HepG2 (cell line): Measurements from ENCODE around the gene MFAP2. TPM values are rescaled to one million over a fixed set of nuclear protein-coding genes. Genes with fewer than 3 reads are reported as not detected.

Experiments used
- ASH2L ChIP-seq: fragments of 300-600, 200-600 bp; sonication (generic); IDR thresholded peaks from 2 replicates; pipeline ENCODE4 v1.7.0; 2017; ENCODE audit warnings: low read depth, mild to moderate bottlenecking, moderate library complexity, mixed read lengths, low read length; ENCODE audit not compliant: insufficient read length
- ATF7-NPFF ChIP-seq: sonication (generic); formaldehyde crosslinking; IDR thresholded peaks from 2 replicates; pipeline ENCODE4 v1.8.1; 2023; ENCODE audit warnings: mild to moderate bottlenecking, low read depth, missing genetic modification reagents, moderate library complexity
- EZH2 ChIP-seq: conservative IDR thresholded peaks from 2 replicates; pipeline ENCODE4 v1.6.1; 2012; ENCODE audit warnings: mild to moderate bottlenecking, low read depth, low read length, moderate library complexity
- HNRNPLL ChIP-seq: fragments of 200-400 bp; formaldehyde crosslinking; IDR thresholded peaks from 2 replicates; pipeline ENCODE4 v1.6.1; 2017; ENCODE audit warnings: mild to moderate bottlenecking, low read depth, low read length; ENCODE audit not compliant: poor library complexity, severe bottlenecking
- KLF12 ChIP-seq: sonication (generic); formaldehyde crosslinking; IDR thresholded peaks from 2 replicates; pipeline ENCODE4 v1.4.0; 2020; ENCODE audit warnings: missing genetic modification reagents, borderline replicate concordance
- MAX ChIP-seq: IDR thresholded peaks from 2 replicates; pipeline ENCODE4 v1.6.1; 2012; ENCODE audit warnings: inconsistent platforms
- MEIS1 ChIP-seq: sonication (generic); formaldehyde crosslinking; IDR thresholded peaks from 2 replicates; pipeline ENCODE4 v1.9.0; 2021; ENCODE audit warnings: mild to moderate bottlenecking, missing genetic modification reagents, moderate library complexity, borderline replicate concordance
- PCBP2 ChIP-seq: fragments of 200-400 bp; formaldehyde crosslinking; optimal IDR thresholded peaks from 2 replicates; pipeline ENCODE3; 2018; ENCODE audit warnings: low read length, low read depth; ENCODE audit not compliant: poor library complexity, severe bottlenecking
- POGK ChIP-seq: sonication (generic); formaldehyde crosslinking; conservative IDR thresholded peaks from 2 replicates; pipeline ENCODE4 v1.8.0; 2022; ENCODE audit warnings: mild to moderate bottlenecking, moderate library complexity, missing genetic modification reagents
- SIX1 ChIP-seq: sonication (generic); formaldehyde crosslinking; IDR thresholded peaks from 2 replicates; pipeline ENCODE4 v1.4.0; 2020; ENCODE audit warnings: missing genetic modification reagents, borderline replicate concordance
- THAP8 ChIP-seq: sonication (generic); formaldehyde crosslinking; IDR thresholded peaks from 2 replicates; pipeline ENCODE4 v1.5.1; 2020; ENCODE audit warnings: missing genetic modification reagents, mild to moderate bottlenecking, borderline replicate concordance
- ZBTB1 ChIP-seq: sonication (generic); formaldehyde crosslinking; IDR thresholded peaks from 2 replicates; pipeline ENCODE4 v1.4.0; 2020; ENCODE audit warnings: missing genetic modification reagents, borderline replicate concordance
- ZBTB34 ChIP-seq: sonication (generic); formaldehyde crosslinking; IDR thresholded peaks from 2 replicates; pipeline ENCODE4 v1.8.0; 2022; ENCODE audit warnings: mild to moderate bottlenecking, missing genetic modification reagents
- ZEB1 ChIP-seq: IDR thresholded peaks from 2 replicates; pipeline ENCODE4 v1.6.1; 2012; ENCODE audit warnings: mild to moderate bottlenecking, low read depth, inconsistent platforms; ENCODE audit not compliant: insufficient replicate concordance
- ZNF235 ChIP-seq: sonication (generic); formaldehyde crosslinking; IDR thresholded peaks from 2 replicates; pipeline ENCODE4 v1.8.1; 2023; ENCODE audit warnings: mild to moderate bottlenecking, missing genetic modification reagents, borderline replicate concordance
- ZNF3 ChIP-seq: IDR thresholded peaks from 2 replicates; pipeline ENCODE4 v1.7.0; 2017; ENCODE audit warnings: inconsistent platforms
- ZNF331 ChIP-seq: sonication (generic); formaldehyde crosslinking; IDR thresholded peaks from 2 replicates; pipeline ENCODE4 v1.4.0; 2020; ENCODE audit warnings: missing genetic modification reagents
- ZNF343 ChIP-seq: sonication (generic); formaldehyde crosslinking; IDR thresholded peaks from 2 replicates; pipeline ENCODE4 v1.4.0; 2020; ENCODE audit warnings: mild to moderate bottlenecking, missing genetic modification reagents
- ZNF354B ChIP-seq: sonication (generic); formaldehyde crosslinking; IDR thresholded peaks from 2 replicates; pipeline ENCODE4 v1.8.0; 2022; ENCODE audit warnings: mild to moderate bottlenecking, missing genetic modification reagents
- ZNF468 ChIP-seq: sonication (generic); formaldehyde crosslinking; IDR thresholded peaks from 2 replicates; pipeline ENCODE4 v1.8.0; 2022; ENCODE audit warnings: mild to moderate bottlenecking, moderate library complexity, missing genetic modification reagents
- ZNF530 ChIP-seq: sonication (generic); formaldehyde crosslinking; IDR thresholded peaks from 2 replicates; pipeline ENCODE4 v1.5.0; 2020; ENCODE audit warnings: low read depth, mild to moderate bottlenecking, missing genetic modification reagents
- ZNF546 ChIP-seq: sonication (generic); formaldehyde crosslinking; conservative IDR thresholded peaks from 2 replicates; pipeline ENCODE4 v1.8.1; 2023; ENCODE audit warnings: mild to moderate bottlenecking, missing genetic modification reagents
- ZNF615 ChIP-seq: sonication (generic); formaldehyde crosslinking; IDR thresholded peaks from 2 replicates; pipeline ENCODE4 v1.5.0; 2020; ENCODE audit warnings: mild to moderate bottlenecking, missing genetic modification reagents, borderline replicate concordance
- ZNF746 ChIP-seq: sonication (generic); formaldehyde crosslinking; IDR thresholded peaks from 2 replicates; pipeline ENCODE4 v1.8.0; 2022; ENCODE audit warnings: mild to moderate bottlenecking, missing genetic modification reagents
- ZNF850 ChIP-seq: sonication (generic); formaldehyde crosslinking; conservative IDR thresholded peaks from 2 replicates; pipeline ENCODE4 v1.9.0; 2021; ENCODE audit warnings: mild to moderate bottlenecking, missing genetic modification reagents
- ZSCAN20 ChIP-seq: sonication (generic); formaldehyde crosslinking; IDR thresholded peaks from 2 replicates; pipeline ENCODE4 v1.4.0; 2020; ENCODE audit warnings: missing genetic modification reagents, mild to moderate bottlenecking, borderline replicate concordance
- ZSCAN22 ChIP-seq: sonication (generic); formaldehyde crosslinking; IDR thresholded peaks from 2 replicates; pipeline ENCODE4 v1.4.0; 2020; ENCODE audit warnings: mild to moderate bottlenecking, missing genetic modification reagents
- polyA plus RNA-seq, 8 experiments: library from polyadenylated mRNA; depleted of rRNA in 3 of 8; stranded (reverse) in 7 of 8; unstranded in 1 of 8; fragments of >200 nt; fragmentation: Illumina TruSeq in 4 of 8; extraction: Trizol in 4 of 8; gene quantifications; 2 replicates each; pipeline versions ENCODE4 v1.2.1 to v1.2.3, GENCODE V29; 2011 to 2016; ENCODE audit warnings: low read depth in 4 of 8, missing spikeins in 1 of 8, mixed read lengths in 1 of 8; ENCODE audit not compliant: insufficient read depth in 1 of 8
- total RNA-seq, 5 experiments: library from RNA; depleted of rRNA; stranded (reverse); fragments of >200 nt; fragmentation: Illumina TruSeq; extraction: Trizol; gene quantifications; 2 replicates each; pipeline ENCODE4 v1.2.3, GENCODE V29; 2016; ENCODE audit warnings: low read depth in 1 of 5

MFAP2 gene
- total and polyA plus RNA-seq, 2 of the 13 experiments (the other 11 are each of a cell fraction or from before 2014, with no cell fraction given): 1.1 to 1.4 TPM

GRCh38 chr1:17011439-17012307, 31.3 kb upstream of the MFAP2 start, which contains the start of gene ATP13A2 (continued):
- TF ChIP-seq ZNF746: no peak
- no peak for TF ChIP-seq KLF12
- TF ChIP-seq HNRNPLL: peak; percentile 95
- no peak for TF ChIP-seq PCBP2
- TF ChIP-seq EZH2: no peak
- TF ChIP-seq ZNF530 (CRISPR knock-in tag): no peak
- no peak for TF ChIP-seq ZNF235 (CRISPR knock-in tag)
- TF ChIP-seq ZSCAN20 (CRISPR knock-in tag): no peak
- no peak for TF ChIP-seq ZBTB1 (CRISPR knock-in tag)
- no peak for TF ChIP-seq ZNF354B (CRISPR knock-in tag)
- no peak for TF ChIP-seq ATF7-NPFF (CRISPR knock-in tag)
- TF ChIP-seq ZNF615 (CRISPR knock-in tag): no peak
- TF ChIP-seq ZNF850 (CRISPR knock-in tag): no peak
- no peak for TF ChIP-seq ZNF468 (CRISPR knock-in tag)
- TF ChIP-seq ZNF3: no peak
- no peak for TF ChIP-seq ZNF343
- TF ChIP-seq ZNF546 (CRISPR knock-in tag): no peak
- 0 out of 2 replicates have a peak, but pooled peaks have one; percentile 44 for TF ChIP-seq MAX
- TF ChIP-seq SIX1 (CRISPR knock-in tag): no peak
- TF ChIP-seq ZNF331 (CRISPR knock-in tag): 0 out of 2 replicates have a peak, but pooled peaks have one; percentile 18
- no peak for TF ChIP-seq THAP8 (CRISPR knock-in tag)
- no peak for TF ChIP-seq ZSCAN22 (CRISPR knock-in tag)
- TF ChIP-seq ASH2L: peak; percentile 36
- TF ChIP-seq MEIS1 (CRISPR knock-in tag): no peak
- TF ChIP-seq ZBTB34 (CRISPR knock-in tag): no peak
- TF ChIP-seq POGK: 0 out of 2 replicates have a peak, but pooled peaks have one; percentile 39
- no peak for TF ChIP-seq ZEB1
